NB4 (cell line): ENCODE results near the gene ZBTB20.

ENCODE experiments used
- CTCF ChIP-seq: IDR thresholded peaks from one replicate; pipeline ENCODE4 v1.5.1; 2012; ENCODE audit warnings: low read depth, low read length
- MYC ChIP-seq: IDR thresholded peaks from 2 replicates; pipeline ENCODE4 v1.6.1; 2011; ENCODE audit warnings: low read depth, low read length

- TF ChIP-seq CTCF (no peak), MYC (no peak)
Observed at GRCh38 chr3:114878114-114878839, 268.8 kb downstream of the ZBTB20 start.
